ENCODE results near the gene SLC1A6.

DNA sequence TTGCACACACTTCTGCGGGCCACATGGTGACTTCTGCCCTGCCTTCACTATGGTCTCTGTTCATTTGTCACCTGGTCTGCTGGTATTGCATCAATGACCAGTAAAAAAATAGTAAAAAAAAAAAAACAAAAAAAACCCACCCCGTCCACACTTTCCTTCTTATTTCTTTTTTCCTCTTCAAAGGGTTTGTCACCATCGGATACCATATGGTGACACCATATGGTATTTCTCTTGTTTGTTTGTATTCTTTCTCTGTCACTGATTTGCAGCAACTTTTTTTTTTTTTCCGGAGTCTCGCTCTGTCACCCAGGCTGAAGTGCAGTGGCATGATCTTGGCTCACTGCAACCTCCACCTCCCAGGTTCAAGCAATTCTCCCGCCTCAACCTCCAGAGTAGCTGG lies 64.5 kb downstream of the SLC1A6 start:
- TF ChIP-seq ZNF586 (CRISPR knock-in tag; conservative IDR thresholded peaks at IDR 0.05) (no peak), EZH2 (IDR thresholded peaks at IDR 0.05; ENCODE audit: borderline replicate concordance, low read depth, low read length) (no peak), BRD4 (IDR thresholded peaks at IDR 0.05) (no peak), GTF2F1 (IDR thresholded peaks at IDR 0.05; ENCODE audit: low read depth, low read length) (no peak), XRCC3 (IDR thresholded peaks at IDR 0.05) (no peak), ERF (CRISPR knock-in tag; IDR thresholded peaks at IDR 0.05) (no peak), ATF7 (IDR thresholded peaks at IDR 0.05) (no peak)
